ENCODE measurements around the gene INHBE.
"Not testable (repeated sequence)": the region's sequence is repeated elsewhere in the genome, so short reads cannot be mapped to it uniquely, and the experiment has no call there.

The INHBE gene

DNA sequence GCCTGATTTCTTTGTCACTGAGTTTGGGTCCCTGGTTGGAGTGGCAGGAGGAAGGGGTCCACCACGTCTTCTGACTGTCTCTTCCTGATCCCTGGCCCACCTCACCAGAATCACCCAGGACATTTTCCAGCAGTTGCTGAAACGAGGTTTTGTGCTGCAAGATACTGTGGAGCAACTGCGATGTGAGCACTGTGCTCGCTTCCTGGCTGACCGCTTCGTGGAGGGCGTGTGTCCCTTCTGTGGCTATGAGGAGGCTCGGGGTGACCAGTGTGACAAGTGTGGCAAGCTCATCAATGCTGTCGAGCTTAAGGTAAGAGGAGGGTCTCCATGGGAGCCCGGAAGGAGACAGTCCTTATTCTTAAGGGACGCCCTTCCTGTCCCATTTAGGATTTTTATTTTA, 45.1 kb downstream of the INHBE start:
- DNase-seq, result no peak

DNA sequence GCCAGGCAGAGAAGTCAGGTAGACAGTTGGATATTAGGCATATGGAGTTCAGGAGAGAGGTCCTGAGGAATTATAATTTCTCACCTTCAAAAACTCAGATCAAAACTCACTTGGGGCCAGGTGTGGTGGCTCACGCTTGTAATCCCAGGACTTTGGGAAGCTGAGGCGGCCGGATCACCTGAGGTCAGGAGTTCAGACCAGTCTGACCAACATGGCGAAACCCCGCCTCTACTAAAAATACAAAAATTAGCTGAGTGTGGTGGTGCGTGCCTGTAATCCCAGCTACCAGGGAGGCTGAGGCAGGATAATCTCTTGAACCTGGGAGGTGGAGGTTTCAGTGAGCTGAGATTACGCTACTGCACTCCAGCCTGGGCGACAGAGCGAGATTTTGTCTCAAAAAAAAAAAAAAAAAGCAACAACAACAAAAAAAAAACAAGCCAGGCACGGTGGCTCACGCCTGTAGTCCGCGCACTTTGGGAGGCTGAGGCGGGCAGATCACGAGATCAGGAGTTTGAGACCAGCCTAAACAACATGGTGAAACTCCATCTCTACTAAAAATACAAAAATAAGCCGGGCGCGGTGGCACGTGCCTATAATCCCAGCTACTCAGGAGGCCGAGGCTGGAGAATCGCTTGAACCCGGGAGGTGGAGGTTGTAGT, 47.3 kb downstream of the INHBE start:
- DNase-seq, result not testable (repeated sequence)

DNA sequence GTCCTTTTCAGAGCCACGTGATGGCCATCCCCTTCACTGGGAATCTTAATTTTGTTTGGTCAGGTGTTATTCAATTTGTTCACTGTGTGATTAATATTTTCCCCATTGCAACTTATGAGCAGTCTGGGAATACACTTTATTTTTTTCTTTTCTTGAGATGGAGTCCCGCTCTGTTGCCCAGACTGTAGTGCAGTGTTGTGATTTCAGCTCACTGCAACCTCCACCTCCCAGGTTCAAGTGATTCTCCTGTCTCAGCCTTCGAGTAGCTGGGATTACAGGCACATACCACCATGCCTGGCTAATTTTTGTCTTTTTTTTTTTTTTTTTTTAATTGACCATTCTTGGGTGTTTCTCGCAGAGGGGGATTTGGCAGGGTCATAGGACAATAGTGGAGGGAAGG, 51.4 kb downstream of the INHBE start:
- DNase-seq, result not testable (repeated sequence)

Data from NCI-H2029 treated with DMSO at 0.1 percent for 48 hours (cell line).